Measurements from ENCODE around the gene CYTH4.

GRCh38 chr22:37344735-37345449 is 62.6 kb downstream of the CYTH4 start:
- TF ChIP-seq CTCF (IDR thresholded peaks at IDR 0.05) (no peak), ZFX (IDR thresholded peaks at IDR 0.05; ENCODE audit: borderline replicate concordance) (no peak)

Measured in 22Rv1 (cell line).